ENCODE data around the gene PCDHGA3. TPM values are rescaled to one million over a fixed set of nuclear protein-coding genes. Genes with fewer than 3 reads are reported as not detected.

The PCDHGA3 gene
- polyA plus RNA-seq, 1 of the 3 experiments (the other 2 are of a cell fraction) = 0.33 TPM

GRCh38 chr5:141326088-141326854, 17.4 kb upstream of the PCDHGA3 start:
- Histone ChIP-seq H3K9me3 (no peaks in the 10 kb centered on the region; the same call in none of the 2 replicates), H3K36me3 (replicated peaks in 1 of 2; ENCODE audit: control insufficient read depth in 1 of 2, insufficient read depth in 2 of 2, low read length in 1 of 2) (peaks cover 0 to 3% of the 10 kb centered on the region in 2 experiments), H3K79me2 (ENCODE audit: insufficient read depth) (no peaks in the 10 kb centered on the region), H2AFZ (ENCODE audit: low read depth) (peak overlapping the region; percentile 70; the same call in 1 of the 2 replicates), H3K27me3 (ENCODE audit: insufficient read depth) (no peaks in the 10 kb centered on the region), H3K4me3 (ENCODE audit: low read depth in 2 of 2, low read length in 1 of 2) (peak overlapping the region; percentile 46 to 58), H3K4me2 (peak overlapping the region; percentile 50), H3K9me2 (no peaks in the 10 kb centered on the region), H4K20me1 (ENCODE audit: insufficient read depth) (no peaks in the 10 kb centered on the region), H3K4me1 (ENCODE audit: control insufficient read depth in 1 of 2, insufficient read depth in 2 of 2, low read depth in 1 of 2, low read length in 1 of 2) (no peaks in the 10 kb centered on the region; a peak in 1 of 4 replicates), H3F3A (replicated peaks; ENCODE audit: insufficient read depth) (no peaks in the 10 kb centered on the region), H3K9ac (peak overlapping the region; percentile 54), H3K27ac (ENCODE audit: low read depth in 2 of 2, low read length in 1 of 2) (peak overlapping the region; percentile 16 to 67; a peak in 3 of 4 replicates)
- ChIA-PET CTCF (interaction anchor here (0.6 to 5.6 kb wide), 14 partner anchors 9 to 238 kb away, joined by 3 to 34 read pairs (median 4); partner anchors contain the start of genes PCDHB14, PCDHB4, PCDHGA5 and PCDHGB2), POLR2A (no interaction called here)
- TF ChIP-seq ZBTB33 (IDR thresholded peaks at IDR 0.05; ENCODE audit: borderline replicate concordance, low read depth) = no peak
- TF ChIP-seq USF1 (IDR thresholded peaks at IDR 0.05; ENCODE audit: borderline replicate concordance, low read depth) = no peak
- no peak for TF ChIP-seq NRF1 (IDR thresholded peaks at IDR 0.05; ENCODE audit: low read depth, low read length)
- no peak for TF ChIP-seq GABPA (IDR thresholded peaks at IDR 0.05; ENCODE audit: low read depth)
- no peak for TF ChIP-seq USF2 (IDR thresholded peaks at IDR 0.05; ENCODE audit: borderline replicate concordance, low read depth, low read length)
- TF ChIP-seq SMC3 (IDR thresholded peaks at IDR 0.05; ENCODE audit: low read depth, low read length) = peak; percentile 22; the same call in 1 of the 2 replicates
- TF ChIP-seq MAX (IDR thresholded peaks at IDR 0.05; ENCODE audit: low read depth) = peak; percentile 68; the same call in 1 of the 2 replicates
- TF ChIP-seq CTCF (IDR thresholded peaks at IDR 0.05) = peak; percentile 56
- TF ChIP-seq TAF1 (IDR thresholded peaks at IDR 0.05; ENCODE audit: borderline replicate concordance, low read depth, low read length) = no peak
- peak; percentile 44; the same call in 1 of the 2 replicates for TF ChIP-seq POLR2AphosphoS5 (IDR thresholded peaks at IDR 0.05; ENCODE audit: low read depth, low read length)
- TF ChIP-seq RAD21 (IDR thresholded peaks at IDR 0.05; ENCODE audit: low read length) = peak; percentile 65
- no peak for TF ChIP-seq MEF2A (IDR thresholded peaks at IDR 0.05; ENCODE audit: borderline replicate concordance, low read depth)
- no peak for TF ChIP-seq JUND (IDR thresholded peaks at IDR 0.05)
- DNase-seq = peak; percentile 74
- WGBS (ENCODE audit: low lambda C conversion rate) = 24% methylated on average over 27 of the region's 27 CpGs

All from SK-N-SH (cell line).